Spleen (tissue), 11 donors: ENCODE measurements around the gene VSTM2L. TPM values are rescaled to one million over a fixed set of nuclear protein-coding genes. Genes with fewer than 3 reads are reported as not detected.
A peak's percentile ranks its signal among the peaks of the same experiment; 100 is the strongest.

Experiments
- DNase-seq: peaks from one replicate; pipeline ENCODE4 v3.0.0-alpha.2; 2020
- H3K27ac ChIP-seq, 8 donors: fragments of 200-600 bp; sonication (generic) in 7 of 8; 1 replicate in 4 of 8; 2 replicates in 4 of 8; pipeline versions ENCODE4 v1.5.0 to v1.8.0; 2016 to 2021; ENCODE audit warnings: inconsistent platforms in 4 of 8, mild to moderate bottlenecking in 4 of 8, moderate library complexity in 1 of 8
- H3K27me3 ChIP-seq, 7 donors: fragments of 200-600 bp; sonication (generic) in 6 of 7; replicated peaks in 1 of 7; 1 replicate in 4 of 7; 2 replicates in 3 of 7; pipeline versions ENCODE4 v1.5.0 to v1.8.0; 2016 to 2021; ENCODE audit warnings: inconsistent platforms in 3 of 7, mild to moderate bottlenecking in 1 of 7
- H3K36me3 ChIP-seq, 6 donors: fragments of 200-600 bp; sonication (generic) in 5 of 6; 1 replicate in 4 of 6; 2 replicates in 2 of 6; pipeline versions ENCODE4 v1.5.0 to v1.8.0; 2016 to 2021; ENCODE audit warnings: inconsistent platforms in 2 of 6
- H3K4me1 ChIP-seq, 6 donors: fragments of 200-600 bp; sonication (generic) in 5 of 6; 1 replicate in 3 of 6; 2 replicates in 3 of 6; pipeline versions ENCODE4 v1.5.0 to v1.8.0; 2016 to 2021; ENCODE audit warnings: inconsistent platforms in 3 of 6
- H3K4me3 ChIP-seq, 8 donors: fragments of 200-600 bp; sonication (generic) in 7 of 8; 1 replicate in 4 of 8; 2 replicates in 4 of 8; pipeline versions ENCODE4 v1.5.0 to v1.8.0; 2016 to 2021; ENCODE audit warnings: inconsistent platforms in 4 of 8, mild to moderate bottlenecking in 4 of 8, moderate library complexity in 2 of 8
- H3K9me3 ChIP-seq, 8 donors: fragments of 200-600 bp; sonication (generic) in 7 of 8; 1 replicate in 4 of 8; 2 replicates in 4 of 8; pipeline versions ENCODE4 v1.5.0 to v1.8.0; 2016 to 2021; ENCODE audit warnings: inconsistent platforms in 4 of 8
- POLR2A ChIP-seq, 3 donors: fragments of 450-650 bp; IDR thresholded peaks; one replicate each; pipeline ENCODE4 v1.5.1; 2017; ENCODE audit warnings: antibody characterized with exemption in 3 of 3, mild to moderate bottlenecking in 1 of 3
- POLR2AphosphoS5 ChIP-seq, 3 donors: sonication (generic); formaldehyde crosslinking; IDR thresholded peaks; one replicate each; pipeline ENCODE4 v1.5.1; 2017; ENCODE audit warnings: antibody characterized with exemption in 3 of 3
- WGBS, 5 donors: extraction: QIAGEN DNeasy Blood & Tissue Kit in 3 of 5; methylation state at CpG; one replicate each; pipeline versions ENCODE4 v1.1.5 to v1.1.7; 2013 to 2018; 5-methylcytosine and 5-hydroxymethylcytosine counted together
- intact Hi-C: fragments of 100-400 bp; cut with DNase I; formaldehyde crosslinking; loops from one replicate; pipeline ENCODE4 v1.15.0; 2023; ENCODE audit warnings: low total_unique reads
- polyA plus RNA-seq, 3 donors: library from polyadenylated mRNA; stranded (reverse); fragments of 200-250 nt; gene quantifications; one replicate each; pipeline ENCODE4 v1.2.1, GENCODE V29; 2013
- total RNA-seq, 7 donors: library from RNA; depleted of rRNA in 3 of 7; stranded (reverse); fragments of >200 nt in 3 of 7; fragmentation: NEBNext Ultra II Directional in 4 of 7; extraction: Animal tissue kit (Norgen Biotek cat#: 25700) in 4 of 7; gene quantifications; one replicate each; pipeline versions ENCODE4 v1.1.0 to v1.2.1, GENCODE V29; 2016 to 2021
- TF ChIP-seq, protein P1 (sequence below), 11 experiments: fragments of 200-600 bp in 7 of 11; fragments of 450-650 bp in 4 of 11; sonication (generic) in 4 of 11; IDR thresholded peaks in 8 of 11; conservative IDR thresholded peaks in 3 of 11; 1 replicate in 7 of 11; 2 replicates in 4 of 11; pipeline versions ENCODE4 v1.4.0 to v1.8.0; 2016 to 2021; ENCODE audit warnings: antibody characterized with exemption in 11 of 11, inconsistent platforms in 4 of 11, mild to moderate bottlenecking in 1 of 11
- donor health status: healthy with polysubstance abuse.
- donor health status: DM: no; HTN: no; CAD: no; lungs with moderate emphysema.
- donor health status: DM: no; HTN: no; CAD: no.
- donor health status: Bipolar disorder and iron deficiency.
- donor health status: healthy.
- donor health status: DM: no; HTN: no; CAD: no.
- donor health status: DM: yes; HTN: yes; CAD: no.

Gene VSTM2L
- total and polyA plus RNA-seq, 10 donors: 1.7 to 88.7 (median 24.6) TPM

GRCh38 chr20:37915800-37916570 lies 13.1 kb downstream of the VSTM2L start:
- intact Hi-C loops: loop anchor here (10.0 kb wide), 1 partner anchor 79 kb away; no protein-coding TSS in a partner anchor
- WGBS, 5 donors: 24 to 45% (median 27%) methylated on average over 21 of the region's 21 CpGs

DNA sequence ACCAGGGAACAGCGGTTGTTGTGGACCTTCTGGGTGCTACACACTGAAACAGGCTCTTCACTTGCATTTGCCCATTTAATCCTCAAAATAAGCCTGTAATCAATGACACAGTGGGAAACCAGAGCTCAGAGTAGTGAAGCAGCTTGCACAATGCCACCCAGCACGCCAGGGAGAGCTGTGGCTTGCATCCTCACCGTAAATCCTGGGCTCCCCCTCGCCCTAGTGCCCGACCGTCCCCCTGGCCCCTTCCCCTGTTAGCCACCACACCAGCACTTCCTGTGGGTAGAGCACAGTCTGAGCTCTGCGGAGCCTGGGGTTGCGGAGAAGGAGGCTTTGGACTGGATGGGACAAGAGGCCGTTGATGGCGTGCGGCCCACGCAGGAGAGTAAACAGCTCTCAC lies 14.5 kb downstream of the VSTM2L start:
- WGBS, 5 donors: 24 to 65% (median 33%) methylated on average over 12 of the region's 12 CpGs

More at GRCh38 chr20:37915800-37916570, 13.1 kb downstream of the VSTM2L start:
- TF ChIP-seq, protein P1, sequence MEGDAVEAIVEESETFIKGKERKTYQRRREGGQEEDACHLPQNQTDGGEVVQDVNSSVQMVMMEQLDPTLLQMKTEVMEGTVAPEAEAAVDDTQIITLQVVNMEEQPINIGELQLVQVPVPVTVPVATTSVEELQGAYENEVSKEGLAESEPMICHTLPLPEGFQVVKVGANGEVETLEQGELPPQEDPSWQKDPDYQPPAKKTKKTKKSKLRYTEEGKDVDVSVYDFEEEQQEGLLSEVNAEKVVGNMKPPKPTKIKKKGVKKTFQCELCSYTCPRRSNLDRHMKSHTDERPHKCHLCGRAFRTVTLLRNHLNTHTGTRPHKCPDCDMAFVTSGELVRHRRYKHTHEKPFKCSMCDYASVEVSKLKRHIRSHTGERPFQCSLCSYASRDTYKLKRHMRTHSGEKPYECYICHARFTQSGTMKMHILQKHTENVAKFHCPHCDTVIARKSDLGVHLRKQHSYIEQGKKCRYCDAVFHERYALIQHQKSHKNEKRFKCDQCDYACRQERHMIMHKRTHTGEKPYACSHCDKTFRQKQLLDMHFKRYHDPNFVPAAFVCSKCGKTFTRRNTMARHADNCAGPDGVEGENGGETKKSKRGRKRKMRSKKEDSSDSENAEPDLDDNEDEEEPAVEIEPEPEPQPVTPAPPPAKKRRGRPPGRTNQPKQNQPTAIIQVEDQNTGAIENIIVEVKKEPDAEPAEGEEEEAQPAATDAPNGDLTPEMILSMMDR (IDR thresholded peaks at IDR 0.05 in 8 of 11, conservative IDR thresholded peaks at IDR 0.05 in 3 of 11): no peak
- H3K4me1 ChIP-seq: peaks cover 5 to 88% (median 58%) of the 10 kb centered on the region in 6 donors
- peak overlapping the region in 1 of 8 donors; percentile 57 for H3K4me3 ChIP-seq
- no peaks in the 10 kb centered on the region for H3K36me3 ChIP-seq
- H3K27ac ChIP-seq: peak overlapping the region in 6 of 8 donors; percentile 13 to 75 (median 72)
- H3K9me3 ChIP-seq: no peaks in the 10 kb centered on the region
- DNase-seq: no peak
- H3K27me3 ChIP-seq: peaks cover 0 to 90% (median 0%) of the 10 kb centered on the region in 7 donors

DNA sequence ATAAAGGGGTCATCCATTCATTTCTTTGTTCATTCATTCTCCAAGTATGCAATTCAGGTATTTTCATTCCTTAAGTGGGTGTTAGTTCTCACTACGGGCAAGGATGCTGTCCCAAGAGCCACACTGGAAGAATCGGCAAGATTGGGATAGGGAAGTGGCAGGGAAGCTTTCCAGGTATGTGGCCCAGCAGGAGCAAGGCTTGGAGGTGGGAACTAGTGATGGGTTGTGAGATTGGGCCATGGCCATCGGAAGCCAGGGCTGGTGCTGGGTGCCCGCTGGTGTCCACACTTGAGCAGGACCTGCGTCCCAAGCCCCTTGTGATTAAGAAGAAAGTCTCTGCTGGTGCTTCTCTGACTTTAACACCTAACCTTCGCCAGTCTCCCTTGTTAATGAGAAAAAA lies 15.1 kb downstream of the VSTM2L start:
- Histone ChIP-seq H3K27ac (peak overlapping the region in 5 of 8 donors; percentile 68 to 80 (median 70)), H3K4me3 (no peak overlapping the region), H3K27me3 (peaks cover 0 to 70% (median 0%) of the 10 kb centered on the region in 7 donors), H3K36me3 (no peaks in the 10 kb centered on the region), H3K9me3 (no peaks in the 10 kb centered on the region), H3K4me1 (peaks cover 8 to 82% (median 53%) of the 10 kb centered on the region in 6 donors)
- WGBS, 5 donors: 85 to 93% (median 89%) methylated on average over 6 of the region's 6 CpGs
- intact Hi-C loops: loop anchor here (10.0 kb wide), 1 partner anchor 77 kb away; no protein-coding TSS in a partner anchor
- DNase-seq: no peak
- TF ChIP-seq POLR2A (IDR thresholded peaks at IDR 0.05) (no peak), POLR2AphosphoS5 (IDR thresholded peaks at IDR 0.05) (no peak)
- TF ChIP-seq, protein P1 (IDR thresholded peaks at IDR 0.05 in 8 of 11, conservative IDR thresholded peaks at IDR 0.05 in 3 of 11): no peak

More for the DNA sequence above, 14.5 kb downstream of the VSTM2L start:
- no peak for DNase-seq
- H3K4me1 ChIP-seq: peaks cover 8 to 88% (median 55%) of the 10 kb centered on the region in 6 donors
- H3K4me3 ChIP-seq: no peak overlapping the region
- intact Hi-C loops: loop anchor here (10.0 kb wide), 1 partner anchor 77 kb away; no protein-coding TSS in a partner anchor
- peak overlapping the region in 3 of 8 donors; percentile 17 to 75 (median 70) for H3K27ac ChIP-seq
- TF ChIP-seq POLR2A (IDR thresholded peaks at IDR 0.05): no peak
- no peak for TF ChIP-seq POLR2AphosphoS5 (IDR thresholded peaks at IDR 0.05)
- TF ChIP-seq, protein P1 (IDR thresholded peaks at IDR 0.05 in 8 of 11, conservative IDR thresholded peaks at IDR 0.05 in 3 of 11): no peak
- no peaks in the 10 kb centered on the region for H3K36me3 ChIP-seq
- H3K27me3 ChIP-seq: peaks cover 0 to 75% (median 0%) of the 10 kb centered on the region in 7 donors
- H3K9me3 ChIP-seq: no peaks in the 10 kb centered on the region
